Measurements from ENCODE around the gene GTPBP2.
A peak's percentile ranks its signal among the peaks of the same experiment; 100 is the strongest.
"Not testable (repeated sequence)": the region's sequence is repeated elsewhere in the genome, so short reads cannot be mapped to it uniquely, and the experiment has no call there.

Gene GTPBP2

GRCh38 chr6:43657221-43657802 lies 28.2 kb upstream of the GTPBP2 start:
- DNase-seq = no peak

- DNase-seq = not testable (repeated sequence)
Observed at GRCh38 chr6:43652822-43653221, 23.8 kb upstream of the GTPBP2 start.

DNA sequence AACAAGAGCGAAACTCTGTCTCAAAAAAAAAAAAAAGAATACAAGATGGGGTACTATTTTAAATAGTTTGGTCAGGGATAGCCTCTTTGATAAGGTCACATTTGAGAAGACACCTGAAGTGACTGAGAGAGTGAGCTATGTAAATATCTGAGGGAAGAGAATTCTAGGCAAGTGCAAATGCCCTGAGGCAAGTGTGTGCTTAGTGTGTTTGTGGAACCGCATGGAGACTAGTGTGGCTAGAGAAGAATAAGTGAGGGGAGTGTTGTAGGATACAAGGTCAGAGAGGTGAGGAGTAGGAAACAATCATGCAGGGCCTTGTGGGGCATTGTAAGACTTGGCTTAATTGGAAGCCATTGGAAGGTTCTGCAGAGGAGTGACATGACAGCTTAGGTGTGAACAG lies 19.2 kb upstream of the GTPBP2 start:
- DNase-seq = no peak

GRCh38 chr6:43647613-43648012 lies 18.5 kb upstream of the GTPBP2 start:
- no peak for DNase-seq

- DNase-seq = no peak
Observed at GRCh38 chr6:43645613-43645964, 16.5 kb upstream of the GTPBP2 start.

GRCh38 chr6:43644940-43645612 lies 16.0 kb upstream of the GTPBP2 start, which contains the start of gene RSPH9:
RSPH9 (plus strand) TSS chr6:43645036; CDS start chr6:43645099, 63 bp downstream.
- DNase-seq = peak; percentile 48 to 57

GRCh38 chr6:43639984-43640800 lies 11.1 kb upstream of the GTPBP2 start:
- no peak for DNase-seq

- DNase-seq = no peak
Observed at GRCh38 chr6:43636308-43636659, 7.2 kb upstream of the GTPBP2 start.

DNA sequence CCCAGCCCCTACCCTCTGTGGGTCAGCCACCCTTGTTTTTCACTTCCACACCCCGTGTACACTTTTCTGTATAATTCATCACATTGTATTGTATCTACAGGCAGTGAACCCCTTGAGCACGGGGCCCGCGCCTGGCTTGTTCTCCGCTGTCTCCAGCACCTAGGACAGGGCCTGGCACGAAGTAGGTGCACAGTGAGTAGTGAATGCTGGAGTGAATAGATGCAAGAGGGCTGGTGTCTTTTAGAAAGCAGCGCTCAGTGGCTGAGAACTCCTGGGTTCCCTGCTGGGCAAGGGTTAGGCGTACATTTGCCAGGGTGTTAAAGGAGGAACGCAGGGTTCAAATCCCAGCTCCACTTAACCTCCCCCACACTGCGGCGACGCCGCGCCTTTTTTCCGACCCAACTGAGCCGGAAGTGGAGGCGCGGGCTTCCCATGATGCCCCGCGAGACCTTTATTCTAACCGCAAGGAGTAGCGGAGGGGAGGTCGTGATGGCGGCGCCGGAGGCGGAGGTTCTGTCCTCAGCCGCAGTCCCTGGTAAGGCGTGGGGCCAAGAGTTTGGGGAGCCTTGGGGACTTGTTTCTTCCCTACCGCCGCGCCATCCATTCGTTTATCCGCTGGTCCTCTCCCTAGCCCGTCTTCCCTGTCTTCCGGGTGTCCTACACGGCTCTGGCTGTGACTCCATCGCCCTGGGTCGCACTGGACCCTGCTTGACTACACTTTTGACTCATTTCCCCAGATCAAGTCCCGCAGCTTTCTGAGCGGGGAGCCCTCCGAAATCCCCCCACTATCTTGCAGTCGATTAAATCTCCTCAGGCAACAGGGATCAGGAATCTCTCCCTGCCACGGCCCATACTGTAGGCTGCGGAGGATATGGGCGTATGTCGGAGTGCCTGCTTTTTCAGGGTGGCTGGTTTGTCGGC lies 6.6 kb upstream of the GTPBP2 start, which contains the start of gene MAD2L1BP:
MAD2L1BP (plus strand) TSS at position 454 of the 921 bp plus-strand sequence; CDS start at position 490, 36 bp downstream.
- DNase-seq = peak; percentile 79 to 86

DNA sequence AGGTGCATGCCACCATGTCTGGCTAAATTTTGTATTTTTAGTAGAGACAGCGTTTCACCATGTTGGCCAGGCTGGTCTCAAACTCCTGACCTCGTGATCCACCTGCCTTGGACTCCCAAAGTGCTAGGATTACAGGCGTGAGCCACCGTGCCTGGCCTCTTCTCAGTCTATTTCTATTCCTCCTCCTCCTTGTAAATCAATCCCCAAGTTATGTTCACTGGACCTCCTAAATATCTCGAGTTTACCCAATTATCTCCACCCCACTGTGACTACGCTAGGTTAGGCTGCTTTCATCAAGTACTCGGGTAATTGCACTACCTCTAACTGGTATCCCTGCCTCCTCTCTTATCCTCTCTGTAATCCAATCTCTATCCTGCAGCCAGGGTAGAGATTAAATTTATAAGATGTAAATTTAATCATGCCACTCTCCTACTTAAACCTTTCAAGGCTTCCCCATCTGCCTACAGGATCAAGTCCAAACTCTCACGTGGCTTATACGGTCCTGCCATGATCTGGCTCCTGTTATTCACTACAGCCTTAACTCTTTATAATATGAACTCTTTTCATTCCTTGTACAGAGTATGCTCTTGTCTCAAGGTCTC lies 5.7 kb upstream of the GTPBP2 start:
- no peak for DNase-seq

GRCh38 chr6:43633002-43633401 lies 3.9 kb upstream of the GTPBP2 start:
- DNase-seq = not testable (repeated sequence)

DNA sequence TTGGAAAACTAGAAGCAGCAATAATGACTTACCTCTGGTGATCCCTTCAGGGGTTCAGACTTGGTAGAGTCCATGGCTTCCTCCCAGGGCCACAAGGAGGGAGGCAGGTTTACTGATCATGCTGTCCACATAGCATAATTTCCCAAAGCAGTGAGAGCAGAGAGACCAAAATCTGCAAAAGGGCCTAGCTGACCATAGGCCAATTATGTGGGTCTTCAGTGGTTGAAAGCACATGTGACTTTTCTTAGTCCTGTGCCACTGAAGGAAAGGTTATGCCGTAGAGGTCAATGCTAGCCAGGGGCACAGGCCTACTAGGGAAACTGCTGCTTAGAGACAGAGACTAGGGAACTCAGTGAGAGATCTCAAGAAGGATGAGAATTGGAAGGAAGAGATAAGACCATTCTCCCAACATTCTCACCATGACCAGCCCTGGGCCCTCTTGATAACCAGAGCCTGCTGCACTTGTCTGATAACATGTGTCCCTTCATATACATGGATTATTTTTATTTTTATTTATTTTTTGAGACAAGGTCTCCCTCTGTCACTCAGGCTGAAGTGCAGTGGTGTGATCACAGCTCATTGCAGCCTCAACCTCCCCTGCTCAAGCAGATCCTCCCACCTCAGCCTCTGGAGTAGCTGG lies 2.0 kb upstream of the GTPBP2 start:
- no peak for DNase-seq

- peak; percentile 83 to 86 for DNase-seq
Observed at GRCh38 chr6:43629505-43630300, 639 bp upstream of the GTPBP2 start.

DNA sequence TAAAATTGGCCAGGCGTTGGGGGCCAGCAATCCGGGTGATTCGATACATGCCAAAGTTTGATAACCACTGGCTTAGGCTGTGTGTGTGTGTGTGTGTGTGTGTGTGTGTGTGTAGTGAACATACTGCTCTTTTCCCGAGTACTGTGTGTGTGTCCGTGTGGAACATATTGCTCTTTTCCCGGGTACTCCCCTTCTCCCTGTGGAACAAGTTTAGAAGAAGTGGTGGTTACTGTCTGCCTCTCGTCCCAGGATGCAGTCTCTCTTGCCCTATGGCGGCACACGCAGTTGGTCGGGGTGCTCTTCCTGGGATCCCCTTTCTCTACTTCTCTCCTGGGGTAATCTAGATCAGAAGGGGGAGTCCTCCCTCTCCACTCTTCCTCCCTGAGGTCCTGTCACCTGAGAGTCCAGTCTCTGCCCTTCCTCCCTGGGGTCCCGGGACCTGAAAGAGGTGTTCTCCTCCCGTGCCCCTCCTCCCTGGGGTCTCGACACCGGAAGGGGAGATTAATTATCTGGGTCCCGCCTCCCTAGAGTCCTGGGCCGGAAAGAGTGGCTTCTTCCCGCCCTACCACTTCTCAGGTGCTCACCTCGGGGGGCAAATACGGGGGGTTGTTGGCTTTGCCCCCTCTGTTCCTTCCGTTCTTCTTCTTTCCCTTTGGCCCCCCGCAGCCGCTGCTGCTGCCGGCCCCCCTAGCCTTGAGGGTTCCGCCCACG lies 516 bp downstream of the GTPBP2 start:
- peak; percentile 40 to 44 for DNase-seq

- no peak for DNase-seq
Observed at GRCh38 chr6:43627008-43627825, 1.8 kb downstream of the GTPBP2 start.

DNA sequence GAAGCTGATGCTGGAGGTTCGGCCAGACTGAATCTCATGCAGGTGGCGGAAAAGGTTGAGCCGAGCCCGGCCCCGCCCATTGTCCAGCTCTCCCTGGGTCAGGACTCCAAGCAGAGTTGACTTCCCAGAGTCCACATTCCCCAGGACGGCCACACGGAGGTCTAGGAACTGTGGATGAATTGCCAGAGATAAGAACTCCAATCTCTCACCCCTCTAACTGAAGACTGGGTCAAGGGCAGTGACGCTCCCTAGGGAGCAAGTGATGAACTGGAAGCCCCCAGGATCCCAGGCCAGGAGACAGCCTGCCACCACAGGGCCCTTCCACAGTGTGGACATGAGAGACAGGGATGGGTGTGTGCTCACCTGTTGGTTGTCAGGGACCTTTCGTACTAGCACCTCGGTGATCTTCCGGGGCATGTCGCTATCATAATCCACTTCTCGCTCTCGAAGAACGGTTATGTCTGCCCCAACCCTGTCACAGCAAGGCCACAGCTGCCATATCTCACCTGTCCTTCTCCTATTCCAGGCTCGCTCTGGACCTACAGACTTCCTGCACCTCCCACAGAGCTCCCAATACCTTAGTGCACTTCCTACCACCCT lies 3.6 kb downstream of the GTPBP2 start:
- no peak for DNase-seq

- no peak for DNase-seq
Observed at GRCh38 chr6:43624786-43625288, 4.2 kb downstream of the GTPBP2 start.

- no peak for DNase-seq
Observed at GRCh38 chr6:43623880-43624785, 4.9 kb downstream of the GTPBP2 start.
